ENCODE data around the gene CDC42EP3.

The CDC42EP3 gene

GRCh38 chr2:37656512-37657423 lies 14.7 kb downstream of the CDC42EP3 start:
- no peak for DNase-seq (ENCODE audit: low spot score)

GRCh38 chr2:37654932-37655841 lies 16.3 kb downstream of the CDC42EP3 start:
- DNase-seq (ENCODE audit: low spot score) = no peak

- DNase-seq (ENCODE audit: low spot score) = no peak
Measured at GRCh38 chr2:37654419-37654818, 17.0 kb downstream of the CDC42EP3 start.

- no peak for DNase-seq (ENCODE audit: low spot score)
Measured at GRCh38 chr2:37653805-37654378, 17.6 kb downstream of the CDC42EP3 start.

GRCh38 chr2:37653093-37653492 lies 18.3 kb downstream of the CDC42EP3 start:
- DNase-seq (ENCODE audit: low spot score) = no peak

- no peak for DNase-seq (ENCODE audit: low spot score)
Measured at GRCh38 chr2:37652199-37652640, 19.2 kb downstream of the CDC42EP3 start.

GRCh38 chr2:37650548-37651093 lies 20.8 kb downstream of the CDC42EP3 start:
- DNase-seq (ENCODE audit: low spot score) = no peak

GRCh38 chr2:37649518-37649917 lies 21.9 kb downstream of the CDC42EP3 start:
- no peak for DNase-seq (ENCODE audit: low spot score)

GRCh38 chr2:37648331-37649011 lies 23.0 kb downstream of the CDC42EP3 start:
- no peak for DNase-seq (ENCODE audit: low spot score)

- DNase-seq (ENCODE audit: low spot score) = no peak
Measured at GRCh38 chr2:37647971-37648330, 23.5 kb downstream of the CDC42EP3 start.

- no peak for DNase-seq (ENCODE audit: low spot score)
Measured at GRCh38 chr2:37645836-37646235, 25.6 kb downstream of the CDC42EP3 start.

GRCh38 chr2:37645362-37645761 lies 26.1 kb downstream of the CDC42EP3 start:
- no peak for DNase-seq (ENCODE audit: low spot score)

- DNase-seq (ENCODE audit: low spot score) = no peak
Measured at GRCh38 chr2:37644191-37644590, 27.3 kb downstream of the CDC42EP3 start.

- DNase-seq (ENCODE audit: low spot score) = no peak
Measured at GRCh38 chr2:37643730-37644078, 27.7 kb downstream of the CDC42EP3 start.

GRCh38 chr2:37642907-37643729 lies 28.3 kb downstream of the CDC42EP3 start:
- no peak for DNase-seq (ENCODE audit: low spot score)

- DNase-seq (ENCODE audit: low spot score) = no peak
Measured at GRCh38 chr2:37641582-37642171, 29.8 kb downstream of the CDC42EP3 start.

- no peak for DNase-seq (ENCODE audit: low spot score)
Measured at GRCh38 chr2:37639631-37640030, 31.8 kb downstream of the CDC42EP3 start.

- DNase-seq (ENCODE audit: low spot score) = no peak
Measured at GRCh38 chr2:37638973-37639372, 32.5 kb downstream of the CDC42EP3 start.

GRCh38 chr2:37637985-37638384 lies 33.5 kb downstream of the CDC42EP3 start:
- DNase-seq (ENCODE audit: low spot score) = no peak

- no peak for DNase-seq (ENCODE audit: low spot score)
Measured at GRCh38 chr2:37637190-37637860, 34.1 kb downstream of the CDC42EP3 start.
